HG03039 (cell line): ENCODE data around the gene HOXB1.

Experiments used
- ATAC-seq: cut with Tn5 transposase; IDR thresholded peaks from one replicate; pipeline ENCODE4 v1.9.1; 2021; ENCODE audit warnings: mild to moderate bottlenecking, moderate library complexity; ENCODE audit not compliant: unreplicated experiment

Gene HOXB1

DNA sequence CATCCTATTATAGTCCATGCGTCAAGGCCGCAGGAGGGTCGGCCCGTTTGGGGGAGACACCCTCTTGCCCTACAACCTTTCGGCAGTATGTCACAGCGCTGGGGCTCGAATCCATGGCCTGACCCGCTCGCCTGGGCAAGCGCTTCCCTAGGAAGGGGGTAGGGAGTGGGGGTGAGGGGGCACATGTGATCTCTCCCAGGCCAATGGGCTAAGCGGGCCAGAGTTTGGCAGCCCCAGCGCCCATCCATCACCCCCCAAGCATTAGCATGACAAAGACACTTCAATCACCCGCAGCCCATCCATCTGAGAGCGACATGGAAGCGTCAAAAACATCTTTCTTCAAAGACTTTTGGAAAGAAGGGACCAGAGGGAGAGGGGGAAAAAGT lies at the start of gene HOXB1:
Gene HOXB1, minus strand, starts transcription at position 125 of the 386 bp plus-strand sequence. Its CDS starts 107 bp downstream, at position 18.
- no peak for ATAC-seq

DNA sequence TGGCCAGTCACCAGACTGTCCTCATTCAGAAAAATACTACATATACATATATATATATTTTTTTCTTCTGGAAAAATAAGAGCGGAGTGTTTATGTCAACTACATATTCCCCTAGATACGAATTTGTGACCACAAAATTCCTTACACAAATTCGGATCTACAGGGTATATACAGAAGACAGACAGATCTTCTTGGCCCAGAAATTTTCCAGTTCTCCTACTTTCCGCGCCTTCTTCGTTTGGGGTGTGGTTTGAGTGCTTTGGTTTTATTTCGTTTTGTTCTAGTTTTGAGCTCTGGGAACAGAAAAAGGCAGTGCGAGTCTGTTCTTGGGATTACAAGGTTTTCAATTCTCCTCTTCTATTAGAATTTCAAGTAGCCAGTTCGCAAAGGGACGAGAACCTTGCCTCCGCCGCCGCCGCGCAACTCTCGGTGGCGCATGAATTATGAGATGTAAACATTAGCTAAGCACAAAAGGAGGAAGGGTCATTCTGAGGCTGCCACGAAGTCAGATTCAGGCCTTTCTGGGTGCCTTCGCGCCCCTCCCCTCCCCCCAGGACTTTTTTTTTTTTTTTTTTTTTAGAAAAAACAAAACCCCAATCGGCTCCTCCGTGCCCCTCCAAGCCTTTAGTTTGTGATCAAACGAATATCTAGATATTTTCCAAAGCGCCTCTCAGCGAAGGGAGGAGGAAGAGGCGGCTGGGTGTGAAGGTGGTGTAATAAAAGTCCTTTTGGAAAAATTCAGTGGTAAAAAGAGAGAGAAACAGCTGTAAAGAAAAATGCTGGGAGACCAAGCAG lies 49.1 kb upstream of the HOXB1 start:
- ATAC-seq: no peak

GRCh38 chr17:48579471-48579759 lies 48.6 kb upstream of the HOXB1 start:
- ATAC-seq: no peak

- ATAC-seq: no peak
Observed at GRCh38 chr17:48578616-48579470, 48.0 kb upstream of the HOXB1 start.

GRCh38 chr17:48577946-48578615 lies 47.3 kb upstream of the HOXB1 start, which contains the start of gene HOXB4:
Gene HOXB4, minus strand, starts transcription at chr17:48578350. Its CDS starts 31 bp downstream, at chr17:48578319.
- no peak for ATAC-seq

- no peak for ATAC-seq
Observed at GRCh38 chr17:48577330-48577945, 46.6 kb upstream of the HOXB1 start.

GRCh38 chr17:48576479-48577309 lies 45.9 kb upstream of the HOXB1 start:
- no peak for ATAC-seq

DNA sequence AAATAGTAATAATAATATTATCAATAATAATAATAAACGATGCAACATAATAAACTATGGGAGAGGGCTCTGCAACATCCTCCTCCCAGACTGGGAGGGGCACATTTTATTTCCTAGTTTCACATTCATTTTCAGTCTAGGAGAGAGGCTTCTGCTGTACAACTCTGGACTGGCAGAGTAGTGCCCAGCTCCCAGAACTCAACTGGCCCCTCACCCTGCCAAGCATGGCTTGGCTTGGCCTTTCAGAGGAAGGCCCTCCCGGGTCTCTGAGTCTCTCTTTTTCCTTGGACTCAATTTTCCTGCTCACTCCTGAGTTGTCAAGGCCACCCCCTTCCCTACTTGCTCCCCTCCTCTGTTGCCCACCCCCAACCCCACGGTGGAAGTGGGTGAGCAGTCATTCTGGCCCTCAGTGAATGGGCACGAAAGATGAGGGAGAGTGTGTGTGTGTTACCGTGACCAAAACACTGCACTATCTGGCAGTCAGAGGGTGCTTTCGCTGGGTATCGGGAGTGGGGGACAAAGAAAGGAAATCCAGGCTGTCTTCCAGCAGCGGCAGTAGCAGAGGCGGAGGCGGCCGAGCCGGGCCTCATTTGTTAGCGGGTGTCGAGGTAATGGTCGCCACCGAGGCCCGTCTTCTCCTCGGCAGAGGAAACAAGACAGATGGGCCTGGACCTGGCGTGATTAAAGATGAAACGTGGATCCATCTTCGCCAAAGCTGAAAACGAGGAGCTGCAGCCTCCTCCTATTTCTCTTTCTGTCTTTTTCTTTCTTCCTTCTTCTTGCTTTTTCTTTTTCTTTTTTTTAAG lies 45.1 kb upstream of the HOXB1 start:
- ATAC-seq: no peak

DNA sequence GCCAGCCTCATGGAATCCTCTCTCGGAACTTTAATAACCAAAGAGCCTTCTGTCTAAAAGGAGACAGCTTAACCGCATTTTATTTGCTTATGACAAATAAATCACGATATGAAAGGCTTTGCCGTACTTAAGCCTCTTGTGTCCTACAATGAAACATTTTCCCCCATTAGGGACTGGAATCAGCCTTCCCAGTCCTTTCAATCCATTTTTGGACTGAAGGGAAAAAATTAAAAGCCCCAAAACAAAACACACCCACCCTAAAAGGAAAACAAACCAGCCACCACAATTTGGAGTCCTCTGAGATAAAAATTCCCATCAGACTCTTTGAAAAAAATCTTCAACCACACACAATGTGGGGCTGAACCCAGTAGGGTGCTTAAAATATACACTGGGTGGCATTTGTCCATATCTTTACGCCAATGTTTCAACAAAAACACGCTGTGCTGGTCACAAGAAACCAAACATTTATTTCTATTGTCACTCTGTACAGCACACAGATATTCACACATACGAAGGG lies 44.3 kb upstream of the HOXB1 start:
- no peak for ATAC-seq

GRCh38 chr17:48574505-48575065 lies 43.8 kb upstream of the HOXB1 start:
- ATAC-seq: no peak

DNA sequence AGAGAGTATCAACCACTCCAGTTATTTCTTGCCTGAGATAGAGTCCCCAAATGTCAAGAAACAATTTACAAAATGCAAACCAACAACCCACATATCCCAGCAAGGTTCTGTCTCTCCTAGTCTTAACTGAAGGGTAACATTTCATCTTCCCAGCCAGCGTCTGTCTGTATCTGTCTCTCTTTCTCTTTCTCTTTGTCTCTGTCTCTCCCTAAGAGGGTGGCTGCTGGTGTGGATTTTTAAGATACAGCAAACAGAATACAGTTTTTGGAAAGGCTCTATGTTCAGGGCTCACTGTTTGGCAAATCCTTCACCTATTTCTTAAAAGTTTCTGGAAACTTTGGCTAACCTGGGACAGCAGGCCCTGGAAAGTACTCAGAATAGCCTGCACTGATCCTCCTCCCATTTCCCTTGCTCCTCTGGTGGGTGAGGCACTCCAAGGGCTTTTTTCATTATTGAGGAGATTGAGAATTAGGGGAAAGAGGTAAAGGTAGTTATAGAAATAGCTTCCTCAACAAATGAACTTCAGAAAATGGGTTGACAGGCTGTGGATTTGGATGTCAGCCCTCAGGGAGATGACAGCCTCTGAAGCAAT lies 41.1 kb upstream of the HOXB1 start:
- ATAC-seq: no peak

DNA sequence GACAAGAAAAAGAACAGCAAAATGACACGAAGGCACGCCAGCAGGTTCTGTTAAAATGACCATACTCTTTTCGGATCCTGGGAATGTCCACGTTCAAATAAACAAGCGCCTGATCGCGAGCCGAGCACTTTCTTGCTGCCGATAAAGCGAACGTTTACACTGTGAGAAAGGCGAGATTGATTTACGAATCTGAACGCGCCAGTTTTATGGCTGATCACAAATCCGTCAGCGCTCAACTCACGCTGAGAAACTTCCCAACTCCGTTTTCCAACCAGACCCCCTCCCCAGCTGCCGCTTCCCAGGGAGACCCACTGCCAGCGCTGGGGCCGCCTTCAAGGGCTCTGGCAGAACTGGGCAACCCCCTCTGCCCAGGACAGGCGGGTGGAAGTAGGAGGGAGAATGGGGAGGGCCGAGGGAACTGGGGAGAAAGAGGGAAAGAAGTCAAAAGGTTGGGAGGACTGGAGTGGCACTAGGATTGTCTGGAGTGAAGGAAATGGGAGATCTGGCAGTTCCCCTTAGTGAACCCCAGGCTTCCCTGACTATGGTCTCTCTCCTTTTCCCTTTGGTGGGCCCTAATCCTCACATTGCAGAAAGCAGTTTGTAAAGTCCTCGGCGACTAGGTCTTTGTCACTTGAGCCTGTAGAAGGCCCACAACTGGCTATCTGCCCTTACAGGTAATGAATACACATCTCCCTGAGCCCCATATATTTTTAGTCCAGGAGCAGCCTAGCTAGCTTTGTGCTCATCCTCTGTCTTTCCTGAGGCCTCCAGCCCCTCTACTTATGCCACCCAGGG lies 40.4 kb upstream of the HOXB1 start:
- ATAC-seq: no peak

DNA sequence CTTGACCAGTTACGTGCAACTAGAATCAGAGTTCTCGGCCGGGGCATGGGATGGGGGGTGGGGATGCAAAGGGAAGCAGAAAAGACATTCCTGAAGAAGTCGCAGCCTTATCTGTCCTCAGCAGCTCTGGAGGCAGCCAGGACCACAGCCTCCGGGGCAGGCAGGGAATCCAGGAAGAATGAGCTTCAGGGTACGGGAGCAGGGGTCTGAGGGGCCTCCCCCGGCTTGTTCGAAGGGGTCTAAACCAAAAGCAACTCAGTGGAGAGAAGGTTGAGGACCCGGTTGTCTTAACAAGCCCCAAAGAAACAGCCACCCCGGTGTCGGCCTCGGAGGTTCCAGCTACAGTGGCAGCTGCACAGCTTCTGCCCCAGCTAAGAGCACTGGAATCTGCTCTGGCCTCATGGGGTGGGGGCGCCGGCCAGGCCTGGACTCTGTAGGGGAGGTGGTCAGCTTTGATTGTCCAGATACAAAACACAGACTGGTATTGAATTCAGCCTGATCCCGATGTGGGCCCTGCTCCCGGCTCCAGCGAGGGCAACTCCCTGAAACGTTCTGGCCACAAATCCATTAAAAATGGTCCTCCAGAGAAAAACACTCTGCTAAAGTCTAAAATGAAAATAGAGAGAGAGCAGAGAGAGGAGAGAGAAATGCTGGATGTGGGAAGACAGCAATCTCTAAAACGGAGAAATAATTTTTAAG lies 39.7 kb upstream of the HOXB1 start:
- ATAC-seq: no peak

GRCh38 chr17:48569674-48570324 lies 39.0 kb upstream of the HOXB1 start:
- no peak for ATAC-seq

DNA sequence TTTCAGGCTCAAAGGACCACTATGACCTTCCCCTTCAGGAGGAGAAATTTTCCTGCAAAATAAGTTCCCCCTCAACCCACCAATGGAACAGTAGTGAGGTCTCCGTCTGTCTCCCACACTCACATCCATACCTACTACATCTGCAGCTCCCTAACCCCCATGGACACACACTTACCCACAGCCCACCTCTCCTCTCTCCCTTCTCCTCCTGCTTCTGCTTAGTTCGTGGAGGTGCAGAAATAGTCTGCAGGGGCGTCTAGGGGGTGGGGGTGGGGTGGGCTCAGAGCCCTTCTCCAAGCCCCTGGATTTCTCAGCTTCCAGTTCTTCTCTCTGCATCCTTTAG lies 38.4 kb upstream of the HOXB1 start:
- ATAC-seq: no peak

DNA sequence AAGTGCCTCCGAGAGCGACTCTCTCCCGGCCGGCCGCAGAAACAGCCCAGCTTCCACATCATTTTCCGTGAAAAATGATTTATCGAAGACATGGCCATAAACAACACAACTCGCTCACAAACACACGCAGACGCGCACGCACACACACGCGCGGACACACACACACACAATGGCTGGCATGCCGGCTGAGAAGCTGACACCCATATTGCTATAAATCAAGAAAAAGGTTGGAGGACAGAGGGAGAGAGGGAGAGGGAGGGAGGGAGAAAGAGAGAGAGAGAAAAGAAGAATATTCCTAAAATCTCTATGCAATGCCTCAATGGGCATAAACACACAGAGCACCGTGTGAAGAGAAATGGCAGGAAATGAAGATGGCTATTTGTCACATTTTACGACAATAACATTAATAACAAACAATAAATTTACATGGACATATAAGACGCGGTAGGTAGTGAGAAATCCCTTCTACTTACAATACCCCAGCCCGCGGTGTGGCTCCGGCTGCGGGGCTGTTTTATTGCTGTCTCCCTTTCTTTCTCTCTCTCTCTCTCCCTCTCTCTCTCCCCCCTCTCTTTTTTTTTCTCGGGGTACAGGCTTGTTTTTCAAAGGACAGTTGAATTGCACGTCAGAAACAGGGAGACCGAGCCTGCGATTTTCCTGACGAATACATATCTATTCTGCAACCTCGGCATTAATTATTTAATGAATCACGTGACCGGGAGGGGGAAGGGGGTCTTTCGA lies 37.9 kb upstream of the HOXB1 start:
- ATAC-seq: no peak
